GM19463 (cell line): ENCODE measurements around the gene GABRD.

Experiments
- ATAC-seq: cut with Tn5 transposase; IDR thresholded peaks from one replicate; pipeline ENCODE4 v1.9.1; 2021; ENCODE audit warnings: mild to moderate bottlenecking, moderate library complexity; ENCODE audit not compliant: unreplicated experiment

Gene GABRD

DNA sequence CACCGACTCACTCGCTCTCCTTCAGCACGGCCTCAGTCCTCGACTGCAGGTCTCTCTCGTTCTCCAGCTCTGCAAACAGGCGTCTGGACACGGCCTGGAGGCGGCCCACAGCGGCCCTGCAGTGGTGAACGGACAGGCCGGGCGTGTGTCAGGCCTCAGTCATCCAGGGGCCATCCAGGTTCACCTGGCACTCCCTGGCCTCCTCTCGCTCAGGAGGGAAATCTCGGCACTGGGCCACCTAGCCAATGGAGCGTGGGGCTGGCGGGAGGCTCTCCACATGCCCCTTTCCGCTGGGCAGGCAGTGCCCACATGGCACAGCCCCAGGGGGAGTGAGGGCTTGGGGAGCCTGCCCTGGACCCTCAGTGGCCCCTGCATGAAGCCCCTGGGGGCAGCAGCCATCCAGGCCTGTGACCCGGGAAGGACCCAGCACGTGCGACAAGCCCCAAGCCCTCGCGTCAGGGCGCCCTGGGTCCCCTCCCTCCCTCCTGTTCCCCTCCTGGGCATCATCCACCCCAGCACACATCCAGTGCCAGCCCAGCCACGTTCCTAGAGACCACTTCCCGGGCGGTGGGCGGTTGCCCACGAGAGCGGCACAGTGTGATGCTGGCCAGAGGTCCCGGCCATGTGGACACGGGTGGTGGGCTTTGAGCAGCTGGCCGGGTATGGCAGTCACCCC lies 33.6 kb upstream of the GABRD start:
- ATAC-seq = no peak

DNA sequence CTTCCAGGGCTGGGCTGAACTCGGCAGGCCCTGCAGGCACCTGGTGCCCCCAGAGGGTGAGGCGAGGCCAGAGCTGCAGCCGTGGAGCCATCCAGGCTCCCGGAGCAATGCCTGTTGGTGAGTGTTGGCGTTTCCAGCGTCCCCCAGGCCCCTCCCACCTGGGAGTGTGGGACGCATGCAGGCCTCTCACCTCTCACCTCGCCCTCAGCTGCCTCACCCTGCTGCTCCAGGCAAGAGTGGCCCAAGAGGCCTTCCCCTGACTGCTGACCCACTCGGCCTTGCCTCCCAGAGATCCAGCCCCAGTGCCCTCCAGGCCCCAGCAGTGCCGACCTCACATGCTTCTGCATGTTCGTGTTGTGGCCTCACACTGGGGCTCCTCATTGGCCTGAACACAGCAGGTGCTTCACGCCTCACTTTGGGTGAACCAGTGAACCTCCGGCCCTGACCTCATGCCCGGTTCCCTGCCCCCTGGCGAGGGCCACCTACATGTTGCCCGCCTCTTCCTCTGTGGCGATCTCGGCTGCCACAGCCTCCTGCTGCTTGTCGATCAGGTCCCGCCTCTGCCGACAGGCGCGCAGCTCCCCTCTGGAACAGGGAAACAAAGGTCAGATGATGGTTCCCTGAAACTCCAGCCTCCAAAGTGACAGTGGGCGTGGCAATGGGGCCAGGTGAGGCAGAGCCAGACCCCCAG lies 32.5 kb upstream of the GABRD start:
- ATAC-seq = no peak

DNA sequence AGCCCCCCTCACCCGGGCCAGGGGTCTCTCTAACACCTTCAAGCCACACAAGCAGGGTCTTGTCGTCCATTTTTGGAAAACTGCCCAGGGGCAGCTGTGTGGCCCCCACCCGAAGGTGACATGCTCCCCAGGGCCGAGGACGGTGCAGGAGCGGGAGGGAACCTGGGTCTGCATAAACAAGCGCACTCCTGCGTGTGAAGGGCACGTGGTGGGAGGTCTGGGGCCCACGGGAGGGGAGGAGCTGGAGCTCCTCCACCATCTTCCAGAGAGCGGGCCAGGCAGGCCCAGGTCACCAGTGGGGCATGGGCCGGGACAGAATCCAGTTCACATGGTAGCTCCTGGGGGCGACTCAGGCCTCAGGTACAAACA lies 32.0 kb upstream of the GABRD start:
- ATAC-seq = no peak

DNA sequence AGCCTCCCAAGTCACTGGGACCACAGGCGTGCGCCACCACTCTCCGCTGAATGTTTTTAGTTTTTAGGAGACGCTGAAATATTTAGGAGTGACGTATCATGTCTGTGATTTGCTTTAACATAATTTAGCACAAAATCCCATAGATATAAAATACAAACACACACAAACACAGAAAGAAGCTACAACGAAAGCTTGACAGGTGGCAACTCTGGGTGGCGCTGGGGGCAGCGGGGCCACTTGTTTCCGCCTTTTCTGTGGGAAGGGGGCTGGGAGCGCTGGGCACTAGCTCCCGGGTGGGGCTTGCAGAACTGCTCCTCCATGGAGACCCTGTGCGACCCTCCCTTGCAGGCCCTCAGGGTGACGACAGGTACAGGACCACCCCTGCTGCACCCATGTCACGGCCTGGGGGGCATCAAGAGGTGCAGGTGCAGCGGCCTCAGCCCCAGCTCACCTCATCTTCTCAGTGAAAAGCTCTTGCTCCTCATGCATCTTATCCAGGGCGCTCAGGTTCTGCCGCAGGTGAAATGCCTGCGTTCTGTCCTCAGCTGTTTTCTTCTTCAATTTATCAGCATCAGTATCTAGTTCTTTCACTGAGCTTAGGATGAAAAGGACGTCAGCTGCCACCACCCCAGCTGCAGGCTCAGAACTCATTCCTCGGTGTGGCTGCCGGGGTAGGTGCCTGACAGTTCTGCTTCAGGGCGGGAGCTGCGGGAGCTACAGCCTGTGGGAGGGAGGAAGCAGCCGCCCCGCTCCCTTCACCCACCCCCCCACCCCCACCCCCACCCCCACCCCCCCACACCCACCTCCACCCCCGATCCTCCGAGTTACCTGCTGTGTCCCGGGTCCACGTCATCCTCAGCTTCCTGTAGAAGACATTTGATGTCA lies 30.8 kb upstream of the GABRD start:
- ATAC-seq = no peak

DNA sequence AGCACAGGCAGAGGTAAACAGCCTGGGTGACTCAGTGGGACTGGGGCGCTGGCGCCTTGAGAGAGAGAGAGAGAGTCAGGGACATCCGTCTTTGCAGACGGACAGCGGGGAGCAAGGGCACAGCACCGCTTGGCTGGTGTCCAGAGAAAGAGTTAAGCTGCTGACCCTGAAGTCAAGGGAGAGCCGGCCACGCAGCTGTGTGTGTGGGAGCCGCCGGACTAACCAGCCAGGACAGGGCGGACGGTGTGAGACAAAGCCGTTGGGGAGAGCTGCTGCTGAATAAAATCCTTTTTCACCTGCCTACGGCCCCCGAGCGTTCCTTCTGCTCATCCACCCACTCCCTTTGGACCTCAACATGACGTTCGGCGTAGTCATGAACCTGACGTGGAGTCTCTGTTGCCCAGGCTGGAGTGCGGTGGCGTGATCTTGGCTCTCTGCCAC lies 30.0 kb upstream of the GABRD start:
- no peak for ATAC-seq

DNA sequence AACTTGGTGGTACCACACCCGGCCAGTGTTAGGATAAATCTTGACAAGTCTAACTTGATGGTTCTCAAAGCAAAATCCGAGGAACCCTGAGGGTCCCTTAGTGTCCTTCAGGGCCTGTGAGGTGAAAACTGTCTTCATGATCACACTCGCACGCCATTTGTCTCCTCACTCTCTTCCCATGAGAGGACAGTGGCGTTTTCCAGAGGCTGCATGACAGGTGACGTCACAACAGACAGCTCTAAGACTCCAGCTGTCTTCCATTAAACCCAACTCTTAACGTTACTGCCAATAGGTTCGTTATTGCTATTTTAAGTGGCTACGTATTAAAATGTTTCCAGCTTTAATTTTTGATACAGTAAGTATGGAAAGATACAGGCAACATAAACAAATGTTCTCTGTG lies 29.4 kb upstream of the GABRD start:
- ATAC-seq = no peak

DNA sequence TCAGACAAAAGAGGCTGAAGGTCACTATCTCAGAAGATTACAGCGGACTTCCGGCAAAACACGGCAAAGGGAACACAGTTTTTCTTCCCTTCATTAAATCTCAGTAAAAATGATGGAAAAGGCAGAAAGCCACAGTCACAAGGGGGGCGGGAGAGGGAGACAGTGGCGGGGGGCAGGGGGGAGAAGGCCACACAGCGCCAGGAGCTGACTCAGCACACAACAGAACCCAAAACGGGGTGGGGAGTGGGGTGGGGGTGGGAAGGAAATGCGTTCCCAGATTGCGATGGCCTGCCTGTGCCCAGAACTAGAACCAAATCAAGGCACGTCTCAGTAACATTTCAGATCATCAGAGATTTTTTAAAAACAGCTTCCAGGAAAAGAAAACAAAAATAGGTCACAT lies 28.9 kb upstream of the GABRD start:
- no peak for ATAC-seq

DNA sequence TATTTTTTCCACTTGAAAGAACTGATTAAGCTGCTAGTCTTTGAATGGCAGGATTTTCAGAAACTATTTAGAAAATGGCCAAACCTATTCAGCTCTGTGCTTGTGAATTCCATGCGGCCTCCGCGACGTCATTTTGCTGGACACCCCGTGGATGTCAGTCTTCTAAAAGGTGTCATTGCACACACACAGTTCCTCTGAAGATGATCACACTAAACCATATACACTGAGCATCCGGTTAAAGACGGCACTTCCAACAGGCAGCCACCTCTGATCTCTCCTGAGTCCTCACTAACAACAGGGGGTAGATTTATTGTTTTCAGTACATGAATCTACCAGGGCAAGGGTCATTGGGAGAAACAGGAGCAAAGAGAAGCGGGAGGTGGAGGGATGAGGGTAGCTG lies 24.6 kb upstream of the GABRD start:
- ATAC-seq = no peak

DNA sequence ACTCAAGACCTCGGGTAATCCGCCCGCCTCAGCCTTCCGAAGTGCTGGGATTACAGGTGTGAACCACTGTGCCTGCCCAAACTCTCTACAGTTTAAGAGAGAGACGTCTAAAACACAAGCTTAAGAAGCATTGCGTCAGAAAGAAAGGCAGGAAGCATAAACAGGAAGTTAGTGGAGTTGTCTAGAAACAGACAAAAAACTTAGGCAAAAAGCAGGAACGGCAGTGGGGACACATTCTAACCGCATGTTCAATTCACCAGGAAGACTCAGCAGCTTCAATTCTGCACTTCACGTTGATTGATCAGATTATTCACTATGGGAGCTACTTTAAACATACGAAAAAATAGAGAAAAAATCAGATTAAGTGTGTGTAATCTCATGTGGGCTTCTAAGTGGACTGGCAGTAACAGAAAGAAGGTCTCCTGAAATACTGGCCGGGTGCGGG lies 22.9 kb upstream of the GABRD start:
- ATAC-seq = no peak

DNA sequence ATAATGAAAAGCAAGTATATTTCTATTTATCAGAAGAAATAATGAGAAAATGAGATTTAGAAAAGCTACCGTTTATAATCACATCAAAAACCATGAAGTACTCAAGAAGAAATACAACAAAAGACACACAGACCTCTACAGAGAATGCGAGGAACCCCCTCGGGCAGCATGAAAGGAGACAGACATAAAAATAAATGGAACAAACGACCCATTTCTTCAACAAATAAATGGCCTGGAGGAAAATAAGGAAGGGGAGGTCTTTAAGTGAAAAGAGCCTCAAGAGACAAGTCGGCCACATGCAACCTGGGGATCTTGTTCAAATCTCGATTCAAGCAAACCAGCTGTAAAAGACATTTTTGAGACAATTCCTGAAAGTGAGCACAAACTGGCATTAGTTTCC lies 21.6 kb upstream of the GABRD start:
- ATAC-seq = no peak

DNA sequence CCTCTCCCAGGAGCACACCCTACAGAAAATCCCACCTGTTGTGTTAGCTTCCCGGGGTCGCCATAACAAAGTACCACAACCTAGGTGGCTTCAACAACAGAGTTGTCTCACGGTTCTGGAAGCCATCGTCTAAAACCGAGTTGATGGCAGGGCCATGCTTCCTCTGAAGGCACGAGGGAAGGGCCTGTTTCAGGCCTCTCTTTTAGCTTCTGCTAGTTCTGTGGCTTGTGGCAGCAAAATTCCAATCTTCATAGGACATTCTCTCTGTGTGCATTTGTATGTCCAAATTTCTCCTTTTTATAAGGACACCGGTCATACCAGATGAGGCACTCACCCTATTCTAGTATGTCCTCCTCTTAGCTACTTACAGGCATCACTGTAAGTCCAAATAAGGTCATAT lies 18.7 kb upstream of the GABRD start:
- ATAC-seq = no peak

DNA sequence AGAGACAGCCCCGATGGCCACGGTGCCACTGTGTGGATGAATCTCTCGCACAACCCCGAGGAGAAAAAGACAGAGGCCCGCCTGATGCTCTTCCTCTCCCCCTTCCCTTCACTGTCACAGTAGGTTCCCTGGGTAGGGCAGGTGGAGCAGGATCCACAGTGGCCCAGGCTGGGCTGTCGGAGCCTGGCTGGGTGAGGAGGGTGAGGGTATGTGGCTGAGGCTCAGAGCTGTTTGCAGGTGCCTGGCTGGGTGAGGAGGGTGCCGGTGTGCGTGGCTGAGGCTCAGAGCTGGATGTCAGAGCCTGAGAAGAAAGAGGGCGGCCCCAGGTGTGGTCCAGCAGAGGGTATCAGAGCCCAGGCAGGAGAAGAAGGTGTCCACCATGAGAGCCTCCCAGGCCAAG lies 18.3 kb upstream of the GABRD start:
- no peak for ATAC-seq

DNA sequence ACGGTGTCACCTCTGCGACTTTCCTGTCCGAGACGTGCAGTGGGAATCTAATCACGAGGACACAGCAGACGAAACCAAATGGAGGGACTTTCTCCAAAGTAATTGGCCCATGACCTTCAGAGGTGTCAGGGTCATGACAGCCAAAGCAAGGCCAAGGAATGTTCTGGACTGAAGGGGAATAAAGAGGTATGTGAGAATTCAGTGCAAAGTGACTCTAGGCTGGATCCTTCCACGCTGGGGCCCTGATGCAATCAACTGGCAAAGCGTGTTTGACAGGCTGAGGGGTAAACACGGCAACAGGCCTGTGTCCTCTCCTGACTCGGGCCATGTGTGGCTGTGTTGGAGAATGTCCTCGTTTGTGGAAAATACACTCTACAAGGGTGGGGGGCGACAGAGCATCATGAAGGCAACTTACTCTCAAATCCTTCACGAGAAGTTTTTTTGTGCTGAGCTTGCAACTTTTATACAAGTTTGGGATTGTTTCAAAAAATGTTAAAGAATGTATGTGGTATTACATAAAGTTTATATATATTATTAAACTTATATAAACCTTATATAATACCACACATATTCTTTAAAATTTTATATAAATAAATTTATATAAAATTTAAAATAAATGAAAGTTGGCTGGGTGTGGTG lies 17.3 kb upstream of the GABRD start:
- no peak for ATAC-seq

DNA sequence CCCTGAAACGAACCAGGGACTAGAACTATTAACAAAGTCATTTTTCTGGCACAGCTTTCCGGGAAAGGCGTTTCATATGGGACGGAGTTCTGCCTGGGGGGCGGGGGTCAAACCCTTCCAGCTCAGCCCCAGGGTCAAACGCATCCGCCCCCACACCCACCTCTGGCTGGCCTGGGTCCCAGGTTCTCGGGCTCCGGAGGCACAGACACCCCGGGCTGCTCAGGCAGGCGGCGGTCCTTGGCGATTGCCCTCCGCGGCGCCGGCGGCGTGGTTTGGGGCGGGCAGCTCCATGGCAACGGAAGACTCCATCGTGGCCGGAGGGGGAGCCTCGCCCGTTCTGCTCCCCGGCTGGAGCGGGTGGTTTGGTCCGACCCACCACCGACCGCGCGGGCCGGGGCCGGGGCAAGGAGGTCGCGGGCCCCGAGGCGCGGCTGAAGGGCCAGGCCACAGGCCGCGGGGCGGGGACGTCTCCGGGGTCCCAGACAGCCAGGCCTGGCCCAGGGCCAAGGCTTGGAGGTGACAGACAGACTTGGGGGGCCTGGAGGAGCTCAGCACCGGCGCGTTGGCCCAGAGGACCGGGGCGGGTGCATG lies 15.5 kb upstream of the GABRD start, which contains the start of gene CFAP74:
TSS of gene CFAP74 (minus strand) at position 246 of the 591 bp plus-strand sequence. CDS start 12,830 bp downstream, outside the sequence.
- ATAC-seq = no peak

DNA sequence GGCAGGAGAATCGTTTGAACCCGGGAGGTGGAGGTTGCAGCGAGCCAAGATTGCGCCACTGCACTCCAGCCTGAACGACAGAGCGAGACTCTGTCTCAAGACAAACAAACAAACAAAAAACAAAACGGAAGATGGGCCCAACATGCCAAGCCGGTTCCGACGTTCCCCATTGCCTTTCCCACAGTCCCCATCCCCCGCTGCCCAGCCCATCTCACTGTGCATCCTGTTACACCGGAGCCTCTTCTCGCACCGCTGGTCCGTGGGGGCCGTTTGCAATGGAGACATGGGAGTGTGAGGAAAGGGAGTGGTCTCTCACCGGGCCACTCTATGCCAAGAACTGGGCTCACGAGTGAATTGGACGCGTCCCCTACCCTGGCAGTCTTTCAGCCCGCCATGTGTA lies 14.3 kb upstream of the GABRD start:
- ATAC-seq = no peak

DNA sequence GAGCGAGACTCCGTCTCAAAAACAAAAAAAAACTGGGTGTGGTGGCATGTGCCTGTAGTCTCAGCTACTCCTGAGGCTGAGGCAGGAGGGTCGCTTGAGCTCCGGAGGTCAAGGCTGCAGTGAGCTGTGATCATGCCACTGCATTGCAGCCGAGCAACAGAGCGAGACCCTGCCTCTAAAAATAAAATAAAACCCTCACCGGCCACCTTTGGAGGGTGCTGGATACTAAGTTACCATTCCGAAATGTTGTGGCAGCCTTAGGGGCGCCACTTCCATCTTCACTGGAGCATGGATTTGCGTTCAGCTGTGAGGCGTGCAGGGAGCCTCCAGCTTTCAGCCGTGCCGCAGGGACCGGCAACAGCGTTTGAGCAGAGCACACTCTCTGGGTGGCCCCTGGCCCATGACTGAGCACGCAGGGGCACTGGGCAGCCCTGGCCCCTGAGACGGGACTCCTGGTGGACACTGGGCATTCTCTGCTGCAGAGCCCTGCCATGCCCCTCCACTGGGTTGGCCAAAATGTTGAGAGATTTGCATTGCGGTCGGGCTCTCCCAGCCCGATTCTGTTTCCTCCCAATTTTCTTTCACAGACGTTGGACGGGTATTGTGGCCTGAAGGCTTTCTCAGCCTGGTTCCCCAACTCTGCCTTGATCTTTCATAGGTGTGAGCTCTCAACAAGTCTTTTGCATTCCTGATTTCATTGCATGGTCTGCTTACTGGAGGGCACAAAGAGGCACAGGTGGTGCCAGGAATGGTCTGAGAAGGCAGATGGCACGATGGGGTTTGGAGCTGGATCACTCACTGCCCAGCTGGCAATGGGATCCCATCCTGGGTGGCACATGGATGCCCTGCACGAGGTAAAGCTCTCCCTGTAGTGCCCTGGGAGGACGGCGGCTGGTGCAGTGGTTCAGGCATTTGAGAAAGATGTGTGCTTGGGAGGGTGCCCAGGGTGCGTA lies 9.8 kb upstream of the GABRD start:
- ATAC-seq = no peak

DNA sequence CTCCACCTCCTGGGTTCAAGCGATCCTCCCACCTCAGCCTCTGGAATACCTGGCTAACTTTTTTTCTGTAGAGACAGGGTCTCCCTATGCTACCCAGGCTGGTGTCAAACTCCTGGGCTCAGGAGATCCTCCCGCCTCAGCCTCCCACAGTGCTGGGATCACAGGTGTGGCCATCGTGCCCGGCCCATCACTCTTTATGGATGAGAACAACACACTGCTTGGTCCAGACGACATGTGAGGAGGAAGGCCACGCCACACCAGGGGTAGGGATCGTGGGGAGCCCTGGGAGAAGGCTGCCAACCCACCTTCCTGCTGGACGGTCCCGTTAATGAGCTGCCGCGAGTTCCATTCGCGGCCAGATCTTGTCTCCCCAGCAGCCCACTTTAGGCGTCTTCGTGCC lies 5.0 kb upstream of the GABRD start:
- no peak for ATAC-seq

DNA sequence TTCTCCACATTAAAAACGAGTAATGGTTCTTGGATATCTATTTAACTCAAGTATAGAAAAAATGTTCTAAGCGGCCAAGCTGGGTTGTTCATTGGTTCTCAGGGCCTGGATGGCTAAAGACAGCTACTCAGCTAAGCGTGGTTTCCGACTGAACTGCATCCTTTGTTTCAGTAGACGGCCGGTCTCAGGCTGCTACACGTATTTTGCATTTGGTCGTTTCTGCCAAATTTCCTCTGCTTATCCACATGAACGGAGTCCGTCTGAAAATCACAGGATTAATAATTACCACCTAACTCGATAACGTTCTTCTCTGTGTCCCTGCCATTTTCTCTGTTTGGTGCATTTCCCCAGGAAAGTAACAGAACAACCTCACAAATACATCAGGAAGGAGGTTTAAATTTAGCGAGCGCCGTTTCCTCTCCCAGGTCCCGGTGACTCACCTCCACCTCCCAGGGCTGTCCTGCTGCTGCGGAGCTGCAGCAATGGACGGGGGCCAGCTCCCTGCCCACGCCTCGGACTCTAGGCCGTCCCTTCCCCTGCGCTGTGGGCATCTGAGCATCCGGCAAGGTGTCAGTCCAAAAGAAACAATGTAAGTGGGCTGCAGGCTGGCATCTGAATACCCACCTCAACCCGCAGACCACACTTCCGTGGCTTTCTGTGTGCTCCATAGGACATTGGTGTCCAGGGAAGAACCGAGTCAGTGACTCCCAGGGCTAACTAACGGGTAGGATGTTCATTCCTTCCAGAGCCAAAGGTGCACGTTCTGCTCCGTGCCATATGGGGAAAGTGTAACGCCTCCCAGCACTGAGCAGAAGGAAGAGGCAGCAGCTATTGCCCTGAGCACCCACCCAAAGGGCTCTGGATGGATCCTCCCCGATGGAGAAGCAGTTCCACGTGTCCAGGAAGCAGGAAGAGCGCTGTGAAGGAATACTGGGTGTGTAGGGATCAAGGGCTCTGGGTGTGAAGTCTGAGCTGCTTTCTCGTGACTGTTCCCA lies 4.1 kb upstream of the GABRD start:
- no peak for ATAC-seq
